ENCODE measurements around the gene HIGD1B.
"Not testable (repeated sequence)": the region's sequence is repeated elsewhere in the genome, so short reads cannot be mapped to it uniquely, and the experiment has no call there.

The HIGD1B gene

DNA sequence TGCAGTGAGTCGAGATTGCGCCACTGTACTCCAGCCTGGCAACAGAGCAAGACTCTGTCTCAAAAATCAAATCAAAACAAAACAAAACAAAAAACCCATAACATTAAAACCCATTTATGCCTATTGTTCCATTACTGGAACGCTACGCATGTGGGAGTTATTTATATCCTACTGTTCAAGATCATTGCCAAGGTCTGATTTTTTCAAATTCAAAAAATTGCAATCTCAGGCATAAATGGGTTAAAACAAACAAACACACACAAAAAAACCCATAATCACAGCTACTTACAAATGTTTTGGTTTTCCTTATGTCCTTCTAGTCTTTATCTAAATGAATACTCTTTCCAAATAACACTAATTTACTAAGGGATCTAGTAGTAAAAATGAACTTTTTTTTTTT is 35.4 kb upstream of the HIGD1B start:
- DNase-seq (ENCODE audit: low read depth in 1 of 2, low spot score in 1 of 2): no peak
- no peak overlapping the region for H3K4me3 ChIP-seq (replicated peaks; ENCODE audit: insufficient read depth, low read length)
- H3K27me3 ChIP-seq (ENCODE audit: insufficient read depth, poor library complexity, severe bottlenecking): peaks cover 6% of the 10 kb centered on the region
- H3K27ac ChIP-seq (replicated peaks): no peak overlapping the region
- no peak for TF ChIP-seq SPI1 (IDR thresholded peaks at IDR 0.05; ENCODE audit: borderline replicate concordance, low read depth)
- TF ChIP-seq, protein P1, sequence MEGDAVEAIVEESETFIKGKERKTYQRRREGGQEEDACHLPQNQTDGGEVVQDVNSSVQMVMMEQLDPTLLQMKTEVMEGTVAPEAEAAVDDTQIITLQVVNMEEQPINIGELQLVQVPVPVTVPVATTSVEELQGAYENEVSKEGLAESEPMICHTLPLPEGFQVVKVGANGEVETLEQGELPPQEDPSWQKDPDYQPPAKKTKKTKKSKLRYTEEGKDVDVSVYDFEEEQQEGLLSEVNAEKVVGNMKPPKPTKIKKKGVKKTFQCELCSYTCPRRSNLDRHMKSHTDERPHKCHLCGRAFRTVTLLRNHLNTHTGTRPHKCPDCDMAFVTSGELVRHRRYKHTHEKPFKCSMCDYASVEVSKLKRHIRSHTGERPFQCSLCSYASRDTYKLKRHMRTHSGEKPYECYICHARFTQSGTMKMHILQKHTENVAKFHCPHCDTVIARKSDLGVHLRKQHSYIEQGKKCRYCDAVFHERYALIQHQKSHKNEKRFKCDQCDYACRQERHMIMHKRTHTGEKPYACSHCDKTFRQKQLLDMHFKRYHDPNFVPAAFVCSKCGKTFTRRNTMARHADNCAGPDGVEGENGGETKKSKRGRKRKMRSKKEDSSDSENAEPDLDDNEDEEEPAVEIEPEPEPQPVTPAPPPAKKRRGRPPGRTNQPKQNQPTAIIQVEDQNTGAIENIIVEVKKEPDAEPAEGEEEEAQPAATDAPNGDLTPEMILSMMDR (IDR thresholded peaks at IDR 0.05; ENCODE audit: insufficient read depth, low read length): no peak

DNA sequence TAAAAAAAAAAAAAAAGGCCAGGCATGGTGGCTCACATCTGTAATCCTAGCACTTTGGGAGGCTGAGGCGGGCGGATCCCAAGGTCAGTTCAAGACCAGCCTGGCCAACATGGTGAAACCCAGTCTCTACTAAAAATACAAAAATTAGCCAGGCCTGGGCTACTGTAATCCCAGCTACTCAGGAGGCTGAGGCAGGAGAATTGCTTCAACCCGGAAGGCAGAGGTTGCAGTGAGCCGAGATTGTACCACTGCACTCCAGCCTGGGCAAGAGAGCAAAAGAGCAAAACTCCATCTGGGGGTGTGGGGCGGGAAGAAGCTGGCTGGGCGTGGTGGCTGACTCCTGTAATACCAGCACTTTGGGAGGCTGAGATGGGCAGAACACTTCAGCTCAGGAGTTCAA is 29.2 kb upstream of the HIGD1B start:
- H3K27me3 ChIP-seq (ENCODE audit: insufficient read depth, poor library complexity, severe bottlenecking): peaks cover 11% of the 10 kb centered on the region
- not testable (repeated sequence) for H3K27ac ChIP-seq (replicated peaks); DNase-seq (ENCODE audit: low read depth in 1 of 2, low spot score in 1 of 2); H3K4me3 ChIP-seq (replicated peaks; ENCODE audit: insufficient read depth, low read length)

DNA sequence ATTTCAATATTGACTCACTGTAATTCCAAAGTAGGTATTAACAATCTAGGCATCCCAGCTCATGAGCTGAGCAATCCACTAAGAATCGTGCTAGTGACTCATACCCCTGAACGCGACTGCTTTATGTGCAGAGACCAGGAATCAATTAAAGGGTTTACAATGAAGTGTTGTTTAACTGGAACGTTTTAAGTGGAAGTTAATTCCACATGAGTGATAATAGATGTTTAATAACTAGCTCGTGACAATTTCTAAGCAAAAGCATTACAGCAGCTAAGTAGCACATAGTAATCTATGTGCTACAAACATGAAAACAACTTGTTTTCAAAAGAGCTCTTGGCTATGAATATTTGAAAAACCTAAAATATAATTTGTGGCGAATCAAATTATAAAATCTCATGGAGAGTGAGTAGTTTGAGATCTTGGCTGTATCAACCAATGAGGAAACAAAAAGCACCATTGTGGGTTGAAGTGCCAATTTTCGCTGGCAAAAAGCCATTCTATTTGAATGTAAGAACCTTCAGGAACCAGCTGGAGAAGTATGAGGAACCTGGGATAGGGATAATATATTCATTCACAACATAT is 27.0 kb upstream of the HIGD1B start:
- Histone ChIP-seq H3K27ac (replicated peaks) (no peak overlapping the region), H3K4me3 (replicated peaks; ENCODE audit: insufficient read depth, low read length) (no peak overlapping the region), H3K27me3 (ENCODE audit: insufficient read depth, poor library complexity, severe bottlenecking) (peaks cover 11% of the 10 kb centered on the region)
- TF ChIP-seq GABPA (IDR thresholded peaks at IDR 0.05; ENCODE audit: low read depth): no peak
- TF ChIP-seq POLR2AphosphoS5 (IDR thresholded peaks at IDR 0.05; ENCODE audit: low read depth): no peak
- no peak for TF ChIP-seq SPI1 (IDR thresholded peaks at IDR 0.05; ENCODE audit: borderline replicate concordance, low read depth)
- TF ChIP-seq, protein P2, sequence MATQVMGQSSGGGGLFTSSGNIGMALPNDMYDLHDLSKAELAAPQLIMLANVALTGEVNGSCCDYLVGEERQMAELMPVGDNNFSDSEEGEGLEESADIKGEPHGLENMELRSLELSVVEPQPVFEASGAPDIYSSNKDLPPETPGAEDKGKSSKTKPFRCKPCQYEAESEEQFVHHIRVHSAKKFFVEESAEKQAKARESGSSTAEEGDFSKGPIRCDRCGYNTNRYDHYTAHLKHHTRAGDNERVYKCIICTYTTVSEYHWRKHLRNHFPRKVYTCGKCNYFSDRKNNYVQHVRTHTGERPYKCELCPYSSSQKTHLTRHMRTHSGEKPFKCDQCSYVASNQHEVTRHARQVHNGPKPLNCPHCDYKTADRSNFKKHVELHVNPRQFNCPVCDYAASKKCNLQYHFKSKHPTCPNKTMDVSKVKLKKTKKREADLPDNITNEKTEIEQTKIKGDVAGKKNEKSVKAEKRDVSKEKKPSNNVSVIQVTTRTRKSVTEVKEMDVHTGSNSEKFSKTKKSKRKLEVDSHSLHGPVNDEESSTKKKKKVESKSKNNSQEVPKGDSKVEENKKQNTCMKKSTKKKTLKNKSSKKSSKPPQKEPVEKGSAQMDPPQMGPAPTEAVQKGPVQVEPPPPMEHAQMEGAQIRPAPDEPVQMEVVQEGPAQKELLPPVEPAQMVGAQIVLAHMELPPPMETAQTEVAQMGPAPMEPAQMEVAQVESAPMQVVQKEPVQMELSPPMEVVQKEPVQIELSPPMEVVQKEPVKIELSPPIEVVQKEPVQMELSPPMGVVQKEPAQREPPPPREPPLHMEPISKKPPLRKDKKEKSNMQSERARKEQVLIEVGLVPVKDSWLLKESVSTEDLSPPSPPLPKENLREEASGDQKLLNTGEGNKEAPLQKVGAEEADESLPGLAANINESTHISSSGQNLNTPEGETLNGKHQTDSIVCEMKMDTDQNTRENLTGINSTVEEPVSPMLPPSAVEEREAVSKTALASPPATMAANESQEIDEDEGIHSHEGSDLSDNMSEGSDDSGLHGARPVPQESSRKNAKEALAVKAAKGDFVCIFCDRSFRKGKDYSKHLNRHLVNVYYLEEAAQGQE (IDR thresholded peaks at IDR 0.05; ENCODE audit: insufficient replicate concordance, low read depth): no peak
- TF ChIP-seq, protein P1 (IDR thresholded peaks at IDR 0.05; ENCODE audit: insufficient read depth, low read length): no peak
- DNase-seq (ENCODE audit: low read depth in 1 of 2, low spot score in 1 of 2): no peak

DNA sequence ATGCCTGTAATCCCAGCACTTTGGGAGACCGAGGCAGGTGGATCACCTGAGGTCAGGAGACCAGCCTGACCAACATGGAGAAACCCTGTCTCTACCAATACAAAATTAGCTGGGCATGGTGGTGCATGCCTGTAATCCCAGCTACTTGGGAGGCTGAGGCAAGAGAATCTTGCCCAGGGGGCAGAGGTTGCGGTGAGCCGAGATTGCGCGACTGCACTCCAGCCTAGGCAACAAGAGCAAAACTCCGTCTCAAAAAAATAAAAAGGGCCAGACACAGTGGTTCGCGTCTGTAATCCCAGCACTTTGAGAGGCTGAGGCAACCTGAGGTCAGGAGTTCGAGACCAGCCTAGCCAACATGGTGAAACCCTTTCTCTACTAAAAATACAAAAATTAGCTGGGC is 22.4 kb upstream of the HIGD1B start:
- not testable (repeated sequence) for H3K4me3 ChIP-seq (replicated peaks; ENCODE audit: insufficient read depth, low read length); DNase-seq (ENCODE audit: low read depth in 1 of 2, low spot score in 1 of 2); H3K27ac ChIP-seq (replicated peaks)
- H3K27me3 ChIP-seq (ENCODE audit: insufficient read depth, poor library complexity, severe bottlenecking): peaks cover 38% of the 10 kb centered on the region

DNA sequence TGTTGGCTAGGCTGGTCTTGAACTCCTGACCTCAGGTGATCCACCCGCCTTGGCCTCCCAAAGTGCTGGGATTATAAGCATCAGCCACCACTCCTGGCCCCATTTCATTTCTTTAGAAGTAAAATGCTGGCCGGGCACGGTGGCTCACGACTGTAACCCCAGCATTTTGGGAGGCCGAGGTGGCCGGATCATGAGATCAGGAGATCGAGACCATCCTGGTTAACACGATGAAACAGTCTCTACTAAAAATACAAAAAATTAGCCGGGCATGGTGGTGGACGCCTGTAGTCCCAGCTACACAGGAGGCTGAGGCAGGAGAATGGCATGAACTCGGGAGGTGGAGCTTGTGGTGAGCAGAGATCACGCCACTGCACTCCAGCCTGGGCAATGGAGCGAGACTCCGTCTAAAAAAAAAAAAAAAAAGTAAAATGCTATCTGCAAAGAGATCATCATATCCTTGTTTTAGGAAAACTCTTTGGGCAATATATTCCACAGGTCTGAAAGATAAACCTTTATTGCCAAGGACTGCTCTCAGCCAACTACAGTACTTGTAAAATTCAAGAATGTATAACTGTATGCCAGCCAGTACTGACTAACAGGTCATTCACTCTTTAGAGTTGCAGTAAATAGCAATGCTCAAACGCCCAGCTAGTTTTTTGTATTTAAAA is 21.4 kb upstream of the HIGD1B start:
- no peak overlapping the region for H3K4me3 ChIP-seq (replicated peaks; ENCODE audit: insufficient read depth, low read length)
- H3K27ac ChIP-seq (replicated peaks): no peak overlapping the region
- H3K27me3 ChIP-seq (ENCODE audit: insufficient read depth, poor library complexity, severe bottlenecking): peaks cover 45% of the 10 kb centered on the region
- no peak for DNase-seq (ENCODE audit: low read depth in 1 of 2, low spot score in 1 of 2)
- TF ChIP-seq SPI1 (IDR thresholded peaks at IDR 0.05; ENCODE audit: borderline replicate concordance, low read depth): no peak
- TF ChIP-seq, protein P1 (IDR thresholded peaks at IDR 0.05; ENCODE audit: insufficient read depth, low read length): no peak
- TF ChIP-seq, protein P2 (IDR thresholded peaks at IDR 0.05; ENCODE audit: insufficient replicate concordance, low read depth): no peak
- no peak for TF ChIP-seq POLR2AphosphoS5 (IDR thresholded peaks at IDR 0.05; ENCODE audit: low read depth)
- TF ChIP-seq GABPA (IDR thresholded peaks at IDR 0.05; ENCODE audit: low read depth): no peak
